Skin of body (tissue), 2 donors: ENCODE results near the gene BMPER. TPM values are rescaled to one million over a fixed set of nuclear protein-coding genes. Genes with fewer than 3 reads are reported as not detected.
"Not testable (repeated sequence)": the region's sequence is repeated elsewhere in the genome, so short reads cannot be mapped to it uniquely, and the experiment has no call there.

Source experiments
- DNase-seq: peaks from one replicate; lab custom pipeline; 2025; lab: John Stamatoyannopoulos, UW
- total RNA-seq: library from RNA; depleted of rRNA; stranded (reverse); fragments of >200 nt; gene quantifications from one replicate; pipeline ENCODE4 v1.2.3, GENCODE V29; 2014

BMPER gene
- total RNA-seq, 1 donor from 2014 or later, result 13.3 TPM

GRCh38 chr7:34174688-34175616 lies 269.6 kb downstream of the BMPER start:
- DNase-seq, result not testable (repeated sequence)

- DNase-seq, result no peak
These were observed 270.5 kb downstream of the BMPER start for GRCh38 chr7:34175837-34176236.

- peak; percentile 70 for DNase-seq
These were observed 272.1 kb downstream of the BMPER start for GRCh38 chr7:34177476-34177875.

DNA sequence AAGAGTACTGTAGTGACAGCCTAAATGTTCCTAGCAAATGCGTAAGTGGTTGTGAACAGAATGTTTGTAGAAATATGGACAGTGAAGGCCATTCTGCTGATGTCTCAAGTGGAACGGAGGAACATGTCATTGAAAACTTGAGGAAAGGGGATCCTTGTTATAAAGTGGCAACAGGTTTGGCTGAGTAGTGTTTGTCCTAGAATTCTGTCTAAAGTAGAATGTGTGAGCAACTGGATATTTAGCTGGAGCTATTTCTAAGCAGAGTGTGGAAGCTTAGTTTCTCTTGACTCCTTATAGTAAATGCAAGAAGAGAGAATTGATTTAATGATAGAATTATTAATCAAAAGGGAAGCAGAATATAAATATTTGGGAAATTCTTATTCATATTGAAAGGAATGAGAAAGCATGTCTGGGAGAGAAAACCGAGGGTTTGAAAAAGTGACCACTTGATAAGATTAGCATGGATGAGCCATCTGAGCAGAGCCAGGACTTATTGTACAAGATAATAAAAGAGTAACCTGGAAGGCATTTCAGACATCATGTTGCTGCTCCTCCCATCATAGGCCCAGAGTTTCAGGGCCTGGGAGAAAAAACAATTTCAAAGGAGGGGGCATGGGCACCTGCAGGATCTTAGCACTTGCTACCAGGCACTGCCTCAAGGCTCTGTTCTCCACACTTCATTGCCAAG lies 276.1 kb downstream of the BMPER start:
- DNase-seq, result no peak

- DNase-seq, result no peak
These were observed 279.1 kb downstream of the BMPER start for GRCh38 chr7:34184466-34184865.

GRCh38 chr7:34187798-34188307 lies 282.5 kb downstream of the BMPER start:
- DNase-seq, result no peak

GRCh38 chr7:34189031-34189430 lies 283.7 kb downstream of the BMPER start:
- no peak for DNase-seq

GRCh38 chr7:34190299-34190698 lies 285.0 kb downstream of the BMPER start:
- DNase-seq, result no peak

DNA sequence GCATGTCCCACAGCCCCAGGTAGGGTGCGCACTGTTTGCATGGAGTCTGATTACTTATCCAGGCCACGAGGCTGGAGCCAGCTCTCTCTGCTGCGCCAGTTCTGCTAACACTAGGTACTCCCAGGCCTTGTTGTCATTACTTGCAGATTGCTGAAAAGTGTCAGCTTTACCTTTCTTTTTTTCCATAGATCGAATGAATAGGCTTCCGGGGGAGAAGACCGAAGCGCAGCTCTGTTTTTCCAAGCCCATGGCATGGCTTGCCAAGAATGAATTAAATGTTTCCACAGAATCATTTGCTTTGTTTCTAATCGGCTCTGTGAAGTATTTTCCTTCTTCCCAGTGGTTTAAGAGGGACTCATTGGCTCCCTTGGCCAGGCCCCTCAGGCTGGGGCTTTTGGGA lies 285.8 kb downstream of the BMPER start:
- DNase-seq, result no peak

- DNase-seq, result no peak
These were observed 286.6 kb downstream of the BMPER start for GRCh38 chr7:34191771-34192479.

DNA sequence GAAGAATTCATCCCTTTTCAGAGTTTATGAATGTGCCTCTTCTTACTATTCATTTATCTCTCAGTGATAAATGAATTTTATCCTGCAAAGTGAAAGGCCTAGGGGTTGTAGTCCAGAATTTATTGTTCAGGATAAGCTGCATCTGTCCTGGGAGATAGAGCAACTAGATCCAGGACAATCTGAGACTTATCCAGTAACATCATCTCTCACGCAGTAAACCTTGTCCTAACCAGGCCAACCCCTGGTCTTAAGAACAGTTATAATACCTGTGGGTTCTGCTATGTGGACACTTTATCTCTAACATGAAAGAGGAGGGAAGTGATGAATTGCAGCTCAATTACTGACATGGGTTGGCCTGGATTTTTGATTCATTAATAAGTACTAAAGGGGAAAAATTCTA lies 287.6 kb downstream of the BMPER start:
- no peak for DNase-seq

- no peak for DNase-seq
These were observed 292.9 kb downstream of the BMPER start for GRCh38 chr7:34198231-34198641.
